Esophagus squamous epithelium (tissue), 5 donors: Measurements from ENCODE around the gene LOXHD1. TPM values are rescaled to one million over a fixed set of nuclear protein-coding genes. Genes with fewer than 3 reads are reported as not detected.

Source experiments
- DNase-seq: peaks from one replicate; lab custom pipeline; 2025; lab: John Stamatoyannopoulos, UW
- H3K27ac ChIP-seq, 4 donors: fragments of 200-600 bp; sonication (generic); one replicate each; pipeline ENCODE4 v1.5.1; 2016 to 2019; ENCODE audit warnings: mild to moderate bottlenecking in 1 of 4
- H3K27me3 ChIP-seq, 4 donors: fragments of 200-600 bp; sonication (generic); 1 replicate in 3 of 4; 2 replicates in 1 of 4; pipeline versions ENCODE4 v1.5.1 to v1.6.0; 2017 to 2021; ENCODE audit warnings: antibody characterized with exemption in 1 of 4
- H3K36me3 ChIP-seq, 3 donors: fragments of 200-600 bp; sonication (generic); one replicate each; pipeline ENCODE4 v1.5.1; 2016 to 2019
- H3K4me1 ChIP-seq, 3 donors: fragments of 200-600 bp; sonication (generic); one replicate each; pipeline ENCODE4 v1.5.1; 2017 to 2019
- H3K4me3 ChIP-seq, 4 donors: fragments of 200-600 bp; sonication (generic); 1 replicate in 3 of 4; 2 replicates in 1 of 4; pipeline ENCODE4 v1.5.1; 2016 to 2019; ENCODE audit warnings: mild to moderate bottlenecking in 2 of 4, moderate library complexity in 1 of 4
- H3K9me3 ChIP-seq, 3 donors: fragments of 200-600 bp; sonication (generic); one replicate each; pipeline ENCODE4 v1.5.1; 2016 to 2019
- CTCF ChIP-seq, 6 experiments: fragments of 450-650 bp in 4 of 6; fragments of 200-600 bp in 2 of 6; sonication (generic) in 2 of 6; IDR thresholded peaks; one replicate each; pipeline ENCODE4 v1.5.1; 2016 to 2019; ENCODE audit warnings: antibody characterized with exemption in 6 of 6, mild to moderate bottlenecking in 4 of 6, moderate library complexity in 4 of 6
- POLR2A ChIP-seq, 4 donors: fragments of 450-650 bp; IDR thresholded peaks; one replicate each; pipeline ENCODE4 v1.6.1; 2017; ENCODE audit warnings: antibody characterized with exemption in 4 of 4, mild to moderate bottlenecking in 4 of 4, moderate library complexity in 3 of 4
- WGBS, 2 donors: methylation state at CpG; one replicate each; pipeline ENCODE4 v1.1.5; 2018; 5-methylcytosine and 5-hydroxymethylcytosine counted together
- intact Hi-C: fragments of 100-400 bp; cut with DNase I; formaldehyde crosslinking; loops from one replicate; pipeline ENCODE4 v1.15.0; 2022
- total RNA-seq, 4 donors: library from RNA; depleted of rRNA; stranded (reverse); fragments of >200 nt; gene quantifications; one replicate each; pipeline ENCODE4 v1.1.0, GENCODE V29; 2016
- donor health status: DM: yes; HTN: yes; CAD: no.

The LOXHD1 gene
- total RNA-seq, 4 donors from 2014 or later, result 0.19 TPM; not detected in 3

GRCh38 chr18:46700066-46700824 is 43.2 kb upstream of the LOXHD1 start:
- Histone ChIP-seq H3K4me3 (no peak overlapping the region), H3K27me3 (peaks cover 0 to 6% (median 0%) of the 10 kb centered on the region in 4 donors), H3K4me1 (no peaks in the 10 kb centered on the region), H3K36me3 (no peaks in the 10 kb centered on the region), H3K27ac (no peak overlapping the region), H3K9me3 (no peaks in the 10 kb centered on the region)
- WGBS, 2 donors, result 33 to 56% methylated on average over 1 to 2 of the region's 5 CpGs
- intact Hi-C loops, result loop anchor here (5.0 kb wide), 1 partner anchor 52 kb away; no protein-coding TSS in a partner anchor
- no peak for DNase-seq
- no peak for TF ChIP-seq POLR2A (IDR thresholded peaks at IDR 0.05)
- TF ChIP-seq CTCF (IDR thresholded peaks at IDR 0.05), result no peak

- Histone ChIP-seq H3K4me1 (no peaks in the 10 kb centered on the region), H3K27me3 (no peaks in the 10 kb centered on the region), H3K9me3 (no peaks in the 10 kb centered on the region), H3K4me3 (no peak overlapping the region), H3K27ac (no peak overlapping the region), H3K36me3 (no peaks in the 10 kb centered on the region)
- intact Hi-C loops, result no loop called here
- TF ChIP-seq POLR2A (IDR thresholded peaks at IDR 0.05) (no peak), CTCF (IDR thresholded peaks at IDR 0.05) (no peak)
- DNase-seq, result no peak
These were observed 39.7 kb upstream of the LOXHD1 start for GRCh38 chr18:46696702-46697101.

GRCh38 chr18:46696268-46696667 is 39.2 kb upstream of the LOXHD1 start:
- Histone ChIP-seq H3K27me3 (no peaks in the 10 kb centered on the region), H3K36me3 (no peaks in the 10 kb centered on the region), H3K4me1 (no peaks in the 10 kb centered on the region), H3K9me3 (no peaks in the 10 kb centered on the region), H3K4me3 (no peak overlapping the region), H3K27ac (no peak overlapping the region)
- intact Hi-C loops, result no loop called here
- no peak for TF ChIP-seq CTCF (IDR thresholded peaks at IDR 0.05)
- TF ChIP-seq POLR2A (IDR thresholded peaks at IDR 0.05), result no peak
- DNase-seq, result no peak
- WGBS, 2 donors, result 56 to 76% methylated on average over 3 of the region's 3 CpGs

GRCh38 chr18:46693996-46694395 is 37.0 kb upstream of the LOXHD1 start:
- TF ChIP-seq POLR2A (IDR thresholded peaks at IDR 0.05) (no peak), CTCF (IDR thresholded peaks at IDR 0.05) (no peak)
- intact Hi-C loops, result no loop called here
- Histone ChIP-seq H3K27ac (no peak overlapping the region), H3K4me3 (no peak overlapping the region), H3K27me3 (no peaks in the 10 kb centered on the region), H3K36me3 (no peaks in the 10 kb centered on the region), H3K4me1 (no peaks in the 10 kb centered on the region), H3K9me3 (no peaks in the 10 kb centered on the region)
- DNase-seq, result no peak
- 81 to 84% methylated on average over 2 of the region's 2 CpGs for WGBS, 2 donors

- H3K27me3 ChIP-seq, result no peaks in the 10 kb centered on the region
- TF ChIP-seq POLR2A (IDR thresholded peaks at IDR 0.05) (no peak), CTCF (IDR thresholded peaks at IDR 0.05) (no peak)
- H3K9me3 ChIP-seq, result no peaks in the 10 kb centered on the region
- no peak overlapping the region for H3K4me3 ChIP-seq
- no peak for DNase-seq
- no peaks in the 10 kb centered on the region for H3K36me3 ChIP-seq
- intact Hi-C loops, result no loop called here
- H3K27ac ChIP-seq, result no peak overlapping the region
- WGBS, 2 donors, result 76 to 81% methylated on average over 9 to 11 of the region's 12 CpGs
- no peaks in the 10 kb centered on the region for H3K4me1 ChIP-seq
These were observed 32.0 kb upstream of the LOXHD1 start for GRCh38 chr18:46688853-46689525.
